ENCODE measurements around the gene TAP1.
A peak's percentile ranks its signal among the peaks of the same experiment; 100 is the strongest.
"Not testable (repeated sequence)": the region's sequence is repeated elsewhere in the genome, so short reads cannot be mapped to it uniquely, and the experiment has no call there.

Gene TAP1

DNA sequence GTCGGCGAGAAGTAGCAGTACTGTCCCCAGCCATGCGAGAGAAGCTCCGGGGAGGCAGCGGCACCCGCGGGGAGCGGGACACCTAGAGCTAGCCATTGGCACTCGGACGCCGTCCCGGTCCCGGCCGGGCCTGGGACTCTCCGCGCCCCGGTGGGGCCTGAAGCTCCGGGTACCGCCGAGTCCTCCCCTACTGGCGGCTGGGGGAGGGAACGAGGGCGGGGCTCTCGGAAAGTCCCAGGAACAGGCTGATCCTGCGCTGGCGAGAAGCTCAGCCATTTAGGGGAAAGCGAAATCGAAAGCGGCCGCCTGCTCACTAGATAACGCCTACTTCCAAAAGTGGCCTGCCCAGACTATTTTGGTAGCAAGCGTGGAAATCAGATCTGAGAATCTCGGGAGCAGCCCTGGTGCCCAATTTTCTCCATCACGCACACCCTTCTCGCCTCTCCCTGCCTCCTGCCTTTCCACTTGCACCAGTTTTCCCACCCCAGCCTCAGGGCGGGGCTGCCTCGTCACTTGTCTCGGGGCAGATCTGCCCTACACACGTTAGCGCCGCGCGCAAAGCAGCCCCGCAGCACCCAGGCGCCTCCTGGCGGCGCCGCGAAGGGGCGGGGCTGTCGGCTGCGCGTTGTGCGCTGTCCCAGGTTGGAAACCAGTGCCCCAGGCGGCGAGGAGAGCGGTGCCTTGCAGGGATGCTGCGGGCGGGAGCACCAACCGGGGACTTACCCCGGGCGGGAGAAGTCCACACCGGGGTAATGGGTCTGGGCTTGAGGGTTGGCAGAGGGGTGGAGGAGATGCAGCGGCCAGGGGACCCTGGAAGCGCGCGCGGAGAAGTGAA, at the start of gene TAP1, which contains the start of gene PSMB9:
Gene TAP1, minus strand, starts transcription at position 164 of the 835 bp plus-strand sequence. Its CDS starts 68 bp downstream, at position 96.
Gene PSMB9, plus strand, starts transcription at position 652 of the 835 bp plus-strand sequence. Its CDS starts 38 bp downstream, at position 690.
- peak; percentile 94 for DNase-seq (ENCODE audit: low read depth)

DNA sequence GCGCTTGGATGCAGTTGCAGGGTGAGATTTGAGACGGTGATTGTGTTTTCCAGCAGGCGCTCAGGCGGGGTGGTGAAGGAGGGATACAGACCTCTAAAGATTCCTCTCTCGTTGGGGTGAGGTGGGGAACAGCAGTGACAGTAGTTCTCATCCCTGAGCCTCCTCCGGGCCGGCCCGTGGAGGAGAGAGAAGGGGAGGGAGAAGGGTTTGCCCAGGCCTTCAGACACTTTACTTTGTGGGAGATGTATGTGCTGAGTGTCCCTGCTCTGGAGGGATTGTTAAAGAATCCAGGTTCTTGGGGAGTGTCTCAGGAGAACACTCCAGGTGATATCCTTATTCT, 41.5 kb upstream of the TAP1 start:
- no peak for DNase-seq (ENCODE audit: low read depth)

GRCh38 chr6:32894085-32895005, 40.8 kb upstream of the TAP1 start:
- DNase-seq (ENCODE audit: low read depth): peak; percentile 96

DNA sequence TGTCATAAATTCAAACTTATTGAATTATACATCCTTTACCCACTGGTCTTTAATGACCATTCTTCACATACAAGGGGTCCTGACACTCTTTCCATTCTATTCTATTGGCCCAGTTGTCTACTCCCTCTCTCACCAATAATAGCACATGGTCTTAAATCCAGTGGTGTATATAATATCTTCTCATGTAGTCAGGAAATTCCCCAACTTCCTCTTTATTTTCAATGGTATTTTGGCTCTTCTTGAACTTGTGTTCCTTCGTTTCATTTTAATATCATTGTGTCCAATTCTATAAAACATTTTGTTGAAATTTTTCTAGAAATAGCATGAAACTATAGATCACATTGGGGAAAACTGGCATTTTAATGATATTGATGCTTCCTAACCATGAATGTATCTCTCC, 37.3 kb upstream of the TAP1 start:
- DNase-seq (ENCODE audit: low read depth): no peak

DNA sequence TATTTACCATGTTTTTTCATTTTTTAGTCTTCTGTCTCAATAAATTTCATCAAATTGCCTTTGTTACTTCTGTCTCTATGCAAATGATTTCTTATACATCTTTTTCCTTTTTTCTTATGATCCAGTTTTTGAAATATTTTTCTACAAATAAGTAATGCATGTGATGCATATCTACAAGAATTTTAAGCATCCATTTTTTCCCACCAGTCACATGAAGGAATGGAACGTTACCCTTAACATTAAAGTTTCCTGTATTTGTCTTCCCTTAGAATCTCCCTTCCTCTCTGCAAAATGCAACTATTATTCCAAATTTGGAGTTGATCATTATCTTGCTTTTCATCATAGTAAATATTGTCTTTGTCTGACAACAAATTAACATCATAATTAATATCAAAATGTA, 36.0 kb upstream of the TAP1 start:
- DNase-seq (ENCODE audit: low read depth): no peak

DNA sequence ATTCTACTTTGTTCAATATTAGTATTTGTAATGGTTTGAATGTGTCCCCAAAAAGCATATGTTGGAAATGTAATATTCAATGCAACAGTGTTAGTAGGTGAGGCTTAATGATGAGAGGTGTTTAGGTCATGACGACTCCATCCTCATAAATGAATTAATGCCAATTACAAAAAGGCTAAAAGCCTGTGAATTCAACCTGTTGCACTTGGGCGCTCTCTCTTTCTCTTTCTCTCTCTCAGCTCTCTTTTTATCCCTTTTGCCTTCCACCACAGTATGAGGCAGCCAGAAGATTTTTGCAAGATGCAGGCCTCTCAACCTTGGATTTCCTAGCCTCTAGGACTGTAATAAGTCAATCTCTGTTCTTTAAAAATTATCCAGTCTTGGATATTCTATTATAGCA, 35.1 kb upstream of the TAP1 start:
- DNase-seq (ENCODE audit: low read depth): no peak

- no peak for DNase-seq (ENCODE audit: low read depth)
Measured at GRCh38 chr6:32887616-32888015, 34.1 kb upstream of the TAP1 start.

GRCh38 chr6:32886681-32887383, 33.3 kb upstream of the TAP1 start:
- DNase-seq (ENCODE audit: low read depth): no peak

DNA sequence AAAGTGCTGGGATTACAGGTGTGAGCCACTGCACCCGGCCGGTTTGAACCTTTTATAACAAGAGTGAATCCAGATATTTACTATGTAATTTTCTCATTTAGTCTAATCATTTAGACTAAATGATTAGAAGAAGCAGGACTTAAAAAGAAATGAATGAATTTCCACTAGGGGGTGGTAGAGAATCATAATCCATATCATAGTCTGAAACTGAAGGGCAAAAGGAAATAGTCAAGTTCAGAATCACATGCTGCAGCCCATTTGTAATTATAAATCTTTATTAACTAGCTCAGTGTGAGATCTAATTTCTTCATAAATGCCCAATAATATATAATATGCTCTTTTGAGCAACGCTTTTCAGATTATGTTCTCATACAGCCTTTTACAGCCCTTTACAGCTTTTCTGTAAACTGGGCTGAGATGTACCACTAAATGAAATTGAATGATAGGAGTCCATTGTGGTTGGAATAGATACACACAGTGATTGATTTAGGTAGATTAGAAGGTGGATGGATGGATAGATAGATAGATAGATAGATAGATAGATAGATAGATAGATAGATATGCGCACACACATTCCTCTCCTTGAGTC, 32.3 kb upstream of the TAP1 start:
- DNase-seq (ENCODE audit: low read depth): no peak

- DNase-seq (ENCODE audit: low read depth): no peak
Measured at GRCh38 chr6:32883789-32884188, 30.3 kb upstream of the TAP1 start.

- DNase-seq (ENCODE audit: low read depth): no peak
Measured at GRCh38 chr6:32882879-32883250, 29.4 kb upstream of the TAP1 start.

DNA sequence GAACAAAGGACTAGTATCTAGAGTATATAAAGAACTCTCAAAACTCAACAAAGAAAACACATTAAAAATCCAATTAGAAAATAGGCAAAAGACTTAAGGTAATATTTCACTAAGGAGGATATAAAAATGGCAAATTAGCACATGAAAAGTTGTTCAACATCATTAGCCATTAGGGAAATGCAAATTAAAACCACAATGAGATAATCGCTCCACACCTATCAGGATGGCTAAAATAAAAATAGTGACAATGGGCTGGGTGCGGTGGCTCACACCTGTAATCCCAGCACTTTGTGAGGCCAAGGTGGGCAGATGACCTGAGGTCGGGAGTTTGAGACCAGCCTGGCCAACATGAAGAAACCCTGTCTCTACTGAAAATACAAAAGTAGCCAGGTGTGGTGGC, 27.5 kb upstream of the TAP1 start:
- not testable (repeated sequence) for DNase-seq (ENCODE audit: low read depth)

DNA sequence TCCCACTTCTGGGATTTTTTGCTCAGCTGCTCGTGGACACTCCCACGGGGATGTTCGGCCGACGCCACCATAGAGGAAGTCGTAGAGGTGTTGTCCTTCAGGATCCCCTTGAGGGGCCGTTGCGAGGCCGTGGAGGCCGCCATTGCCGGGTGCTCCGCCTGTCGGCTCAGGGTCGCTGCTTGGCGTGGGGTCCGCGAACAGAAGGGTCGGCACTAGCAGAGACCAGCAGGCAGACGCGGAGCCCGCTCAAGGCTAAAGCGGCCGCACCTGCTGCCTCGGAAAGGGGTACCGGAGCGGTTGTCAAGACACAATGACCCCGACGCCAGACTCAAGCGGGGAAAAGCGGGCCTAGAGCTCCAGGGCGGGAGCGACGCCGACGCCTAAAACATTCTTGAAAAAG, 26.2 kb upstream of the TAP1 start:
- DNase-seq (ENCODE audit: low read depth): no peak

DNA sequence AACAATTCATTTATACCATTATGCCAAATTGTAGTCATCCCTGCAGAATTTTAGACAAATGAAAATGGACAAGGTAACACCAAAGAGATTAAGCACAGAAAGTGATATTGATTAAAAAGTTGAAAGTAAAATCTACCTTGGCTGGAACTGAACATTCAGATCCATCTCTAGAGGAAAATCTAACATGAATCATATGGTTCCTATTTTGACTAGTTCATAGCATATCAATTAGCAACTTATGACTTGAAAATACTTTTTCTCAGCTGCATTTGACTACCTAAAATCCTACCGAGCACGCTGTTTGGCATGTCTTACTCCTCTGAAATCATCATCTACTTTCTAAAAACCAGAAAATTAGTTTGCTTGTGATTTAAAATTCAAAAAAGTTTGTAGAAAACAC, 23.1 kb upstream of the TAP1 start:
- no peak for DNase-seq (ENCODE audit: low read depth)

DNA sequence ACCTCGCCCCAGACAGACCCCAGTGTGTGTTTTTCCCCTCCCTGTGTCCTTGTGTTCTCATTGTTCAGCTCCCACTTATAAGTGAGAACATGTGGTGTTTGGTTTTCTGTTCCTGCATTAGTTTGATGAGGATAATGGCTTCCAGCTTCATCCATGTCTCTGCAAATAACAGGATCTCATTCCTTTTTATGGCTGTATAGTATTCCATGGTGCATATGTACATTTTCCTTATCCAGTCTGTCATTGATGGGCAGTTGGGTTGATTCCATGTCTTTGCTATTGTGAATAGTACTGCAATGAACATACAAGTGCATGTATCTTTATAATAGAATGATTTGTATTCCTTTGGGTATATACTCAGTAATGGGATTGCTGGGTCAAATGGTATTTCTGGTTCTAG, 20.4 kb upstream of the TAP1 start:
- DNase-seq (ENCODE audit: low read depth): not testable (repeated sequence)

DNA sequence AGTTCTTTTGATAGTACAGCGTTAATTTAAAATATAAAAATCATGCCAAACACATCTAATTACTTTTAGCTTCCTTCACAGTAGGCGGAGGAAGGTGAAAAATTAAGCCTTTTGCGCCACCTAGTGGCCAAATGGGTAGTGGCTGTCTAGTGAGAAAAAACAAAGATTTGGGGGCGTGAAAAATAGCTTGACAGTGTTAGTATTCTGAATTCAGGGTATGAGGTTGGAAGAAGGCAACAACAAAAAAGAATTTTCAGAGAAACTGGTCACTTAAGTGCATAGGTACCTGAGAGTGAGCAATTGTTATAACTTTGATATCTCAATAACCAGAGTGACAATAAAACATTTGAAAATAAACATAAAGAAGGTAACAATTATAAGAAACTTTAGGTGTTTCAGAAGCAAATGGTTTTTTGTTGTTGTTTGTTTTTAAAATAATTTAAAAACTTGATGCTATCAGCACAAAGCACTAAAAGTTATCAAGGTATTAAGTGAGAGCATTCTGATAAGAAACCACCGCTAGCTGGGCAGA, 14.8 kb upstream of the TAP1 start:
- peak; percentile 81 for DNase-seq (ENCODE audit: low read depth)

DNA sequence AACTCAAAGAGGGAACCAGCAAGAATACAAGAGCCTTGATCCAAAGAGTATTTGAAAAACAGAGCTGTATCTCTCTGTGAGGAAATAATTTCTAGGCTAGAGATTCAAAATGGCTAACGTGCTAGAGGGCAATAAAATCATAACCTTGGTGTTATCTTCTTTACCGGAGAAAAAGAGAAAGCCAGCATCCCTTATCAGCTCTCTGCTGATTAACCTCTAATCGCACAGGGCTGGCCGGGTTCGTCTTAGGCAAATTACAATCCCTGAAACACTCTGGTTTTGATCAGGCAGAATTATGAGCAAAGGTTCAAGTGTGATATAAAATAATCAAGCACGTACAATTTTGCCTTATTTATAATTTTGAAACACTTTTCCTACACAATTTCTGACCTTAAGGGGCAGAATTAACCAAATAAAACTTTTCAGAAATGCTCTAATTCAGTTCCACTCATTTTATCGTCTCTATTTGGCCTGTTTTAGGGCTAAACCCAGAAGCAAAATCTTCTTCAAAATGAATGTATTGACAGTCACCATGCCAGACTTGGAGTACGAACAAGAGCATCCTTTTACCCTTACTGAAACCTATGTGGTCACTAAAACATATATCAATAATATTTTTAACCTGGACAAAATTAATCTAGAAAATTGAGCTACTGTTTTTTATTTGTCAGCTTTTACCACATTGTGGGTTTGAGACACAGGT, 14.2 kb upstream of the TAP1 start:
- DNase-seq (ENCODE audit: low read depth): no peak

GRCh38 chr6:32867022-32867477, 13.5 kb upstream of the TAP1 start:
- DNase-seq (ENCODE audit: low read depth): no peak

- DNase-seq (ENCODE audit: low read depth): no peak
Measured at GRCh38 chr6:32865724-32866443, 12.4 kb upstream of the TAP1 start.

DNA sequence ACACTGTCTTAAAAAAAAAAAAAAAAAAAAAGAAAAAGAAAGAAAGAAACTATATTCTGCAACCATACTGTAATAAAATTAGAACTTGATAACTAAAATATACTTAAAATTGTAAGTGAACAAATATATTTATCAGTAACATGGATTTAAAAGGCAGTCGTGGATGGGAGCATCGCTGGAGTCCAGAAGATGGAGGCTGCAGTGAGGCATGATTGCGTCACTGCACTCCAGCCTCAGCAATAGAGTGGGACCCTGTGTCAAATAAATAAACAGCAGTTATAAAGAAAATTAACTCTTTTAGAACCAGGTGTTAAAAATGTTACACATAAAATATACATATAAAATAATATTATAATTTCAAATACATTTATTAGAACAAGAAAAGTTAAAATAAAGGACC, 9.2 kb upstream of the TAP1 start:
- DNase-seq (ENCODE audit: low read depth): no peak

All from activated T-cell treated with anti-CD3 and anti-CD28 coated beads for 24 hours (primary cell).